GM18858 (cell line): Measurements from ENCODE around the gene XPNPEP2.

Source experiments
- ATAC-seq: cut with Tn5 transposase; IDR thresholded peaks from one replicate; pipeline ENCODE4 v1.9.1; 2021; ENCODE audit not compliant: unreplicated experiment

XPNPEP2 gene

DNA sequence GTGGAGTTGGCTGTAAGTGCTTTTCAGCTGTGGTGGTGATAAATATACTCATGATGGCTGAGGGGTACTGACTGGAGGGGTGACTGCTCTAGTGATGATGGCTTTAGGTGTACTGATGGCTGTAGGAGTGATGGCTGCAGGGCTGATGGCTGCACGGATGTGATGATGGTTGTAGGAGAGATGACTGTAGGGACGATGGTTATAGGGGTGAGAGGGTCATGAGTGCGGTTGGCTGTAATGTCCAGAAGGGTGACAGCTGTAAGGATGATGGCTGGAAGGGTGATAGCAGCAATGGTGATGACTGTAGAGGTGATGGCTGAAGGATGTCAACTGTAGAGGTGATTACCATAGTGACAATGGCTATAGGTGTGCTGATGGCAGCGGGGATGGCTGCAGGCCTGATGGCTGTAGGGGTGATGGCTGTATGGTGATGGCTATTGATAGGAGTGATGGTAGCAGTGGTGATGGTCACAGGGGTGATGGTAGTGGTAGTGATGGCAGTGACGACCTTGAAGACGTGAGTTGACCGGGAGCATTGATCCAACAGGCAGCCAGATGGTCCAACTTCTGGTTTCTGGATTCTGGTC is 40.4 kb downstream of the XPNPEP2 start:
- ATAC-seq = no peak

DNA sequence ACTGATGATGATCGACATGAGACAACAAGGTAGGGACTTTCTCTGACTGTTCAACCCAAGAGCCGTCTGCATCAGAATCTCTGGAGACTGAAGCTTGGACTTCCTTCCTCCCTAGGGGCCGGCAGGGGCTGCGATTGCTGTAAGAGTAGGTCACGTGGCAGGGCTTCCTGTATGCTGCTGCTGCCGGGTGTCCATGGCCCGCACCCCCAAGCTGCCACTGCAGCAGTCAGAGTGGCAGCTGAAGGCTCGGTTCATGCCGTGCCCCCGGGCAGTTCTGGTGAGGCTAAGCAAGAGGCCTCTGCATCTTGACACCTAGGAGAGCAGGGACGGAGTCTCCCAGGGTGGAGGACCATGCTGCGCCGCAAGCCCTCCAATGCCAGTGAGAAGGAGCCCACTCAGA is 41.0 kb downstream of the XPNPEP2 start, which contains the start of gene SASH3:
TSS of gene SASH3 (plus strand) at position 203 of the 400 bp plus-strand sequence. CDS start at position 352, 149 bp downstream.
- ATAC-seq = peak; percentile 21

DNA sequence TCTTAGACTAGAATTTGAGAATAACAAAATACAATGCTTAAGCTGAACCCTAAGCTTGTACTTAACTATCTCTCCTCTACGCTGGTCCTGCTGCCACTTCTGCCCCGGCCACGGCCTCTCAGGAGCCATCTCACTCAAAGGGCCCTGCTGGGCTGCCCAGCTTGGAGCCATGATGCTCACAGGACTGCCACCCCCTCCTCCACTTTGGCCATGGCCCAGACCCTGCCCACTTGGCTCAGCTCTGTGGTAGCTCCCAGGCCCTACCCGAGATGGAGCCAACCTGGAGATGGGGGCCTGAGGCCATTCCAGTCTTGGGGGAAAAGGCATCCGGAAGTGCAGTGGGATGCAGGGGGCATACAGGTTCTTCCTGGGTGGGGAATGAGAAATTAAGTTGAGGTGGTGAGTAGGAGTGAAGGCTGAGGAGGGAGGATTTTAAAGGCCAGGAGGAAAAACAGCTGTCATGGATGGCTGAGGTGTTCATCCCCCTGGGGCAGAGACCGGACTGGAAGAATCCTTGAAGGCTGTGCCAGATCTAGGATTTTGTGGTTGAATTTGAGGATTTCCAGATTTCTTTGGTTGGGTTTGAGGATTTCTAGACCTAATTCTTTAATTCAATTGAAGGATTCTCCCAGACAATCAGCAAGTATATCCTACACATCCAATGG is 41.8 kb downstream of the XPNPEP2 start:
- no peak for ATAC-seq

DNA sequence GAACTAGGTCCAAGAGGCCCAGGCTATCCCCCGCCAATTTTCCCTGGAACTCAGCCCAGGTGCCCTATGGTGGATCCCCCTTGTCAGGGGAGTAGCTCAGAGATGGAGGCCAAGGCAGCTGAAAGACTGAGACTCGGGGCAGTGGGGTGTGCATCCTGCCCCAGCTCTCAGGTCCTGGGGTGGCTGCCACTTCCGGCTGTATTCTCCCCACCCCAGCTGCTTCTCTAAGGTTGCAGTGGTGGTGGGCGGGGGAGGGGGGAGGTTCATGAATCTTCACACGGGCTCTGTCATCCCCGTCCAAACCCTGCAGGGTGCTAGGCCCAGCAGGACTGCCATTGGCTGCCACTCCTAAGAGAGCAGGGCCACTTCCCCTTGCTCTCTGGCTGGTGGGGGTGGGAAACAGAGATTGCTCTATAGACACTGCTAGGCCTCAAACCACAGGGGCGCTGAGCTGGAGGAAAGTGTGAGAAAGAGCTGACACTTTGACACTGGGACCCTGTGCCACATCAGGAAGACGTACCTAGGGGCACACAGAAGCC is 42.4 kb downstream of the XPNPEP2 start:
- peak; percentile 55 for ATAC-seq

DNA sequence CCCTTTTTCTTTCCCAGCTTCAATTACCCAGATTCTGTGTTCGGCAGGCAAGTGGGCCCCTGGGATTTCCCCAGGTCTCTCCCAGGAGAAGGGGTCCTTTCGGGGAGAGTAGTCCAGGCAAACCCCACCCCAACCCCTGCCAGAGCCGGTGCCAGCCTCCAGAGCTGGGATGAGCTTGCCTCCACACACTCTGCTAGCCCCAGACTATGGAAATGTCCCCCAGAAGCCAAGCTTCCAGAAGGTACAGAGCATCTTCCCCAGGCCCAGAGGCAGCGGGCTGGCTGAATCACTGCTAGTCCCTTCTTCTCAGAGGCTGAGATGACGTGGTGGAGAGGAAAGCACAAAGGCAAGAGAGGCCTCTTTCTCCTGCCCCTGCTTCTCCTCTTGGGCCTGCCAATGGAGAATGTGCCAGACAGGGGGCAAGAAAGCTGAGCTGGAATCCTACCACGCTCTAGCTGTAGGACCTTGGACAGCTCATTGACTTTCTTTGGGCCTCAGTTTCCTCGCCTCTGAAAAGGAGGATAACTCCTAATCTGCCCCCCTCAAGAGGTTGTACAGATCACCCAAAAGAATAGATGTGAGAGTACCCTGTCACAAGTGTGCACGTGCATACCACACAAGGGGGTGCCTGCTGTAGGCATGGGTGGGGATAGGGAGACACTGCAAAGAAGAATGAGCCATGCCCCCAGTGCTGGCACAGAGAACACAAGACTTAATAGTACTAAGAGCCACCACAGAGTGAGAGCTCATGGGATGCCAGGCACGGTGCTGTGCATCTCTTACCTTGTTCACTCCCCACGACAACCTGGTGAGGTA is 43.1 kb downstream of the XPNPEP2 start:
- ATAC-seq = no peak

DNA sequence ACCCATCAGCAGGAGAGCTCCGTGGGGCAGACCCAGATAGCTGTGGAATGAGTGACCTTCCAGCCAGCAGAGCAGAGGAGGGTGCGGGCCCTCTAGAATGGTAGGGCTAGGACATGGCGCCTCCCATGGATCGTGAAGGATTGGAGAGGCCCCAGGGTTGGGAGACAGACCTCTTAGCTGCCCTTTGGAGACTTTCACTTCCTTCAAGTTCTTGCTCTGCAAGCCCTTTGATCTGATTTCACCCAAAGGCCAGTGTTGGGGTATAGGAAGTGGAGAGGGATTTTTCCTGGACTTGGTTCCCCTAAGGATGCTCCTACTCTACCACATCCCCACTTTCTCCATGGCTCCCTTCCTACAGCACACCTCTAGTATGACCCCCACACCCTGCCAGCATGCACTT is 43.9 kb downstream of the XPNPEP2 start:
- ATAC-seq = no peak

DNA sequence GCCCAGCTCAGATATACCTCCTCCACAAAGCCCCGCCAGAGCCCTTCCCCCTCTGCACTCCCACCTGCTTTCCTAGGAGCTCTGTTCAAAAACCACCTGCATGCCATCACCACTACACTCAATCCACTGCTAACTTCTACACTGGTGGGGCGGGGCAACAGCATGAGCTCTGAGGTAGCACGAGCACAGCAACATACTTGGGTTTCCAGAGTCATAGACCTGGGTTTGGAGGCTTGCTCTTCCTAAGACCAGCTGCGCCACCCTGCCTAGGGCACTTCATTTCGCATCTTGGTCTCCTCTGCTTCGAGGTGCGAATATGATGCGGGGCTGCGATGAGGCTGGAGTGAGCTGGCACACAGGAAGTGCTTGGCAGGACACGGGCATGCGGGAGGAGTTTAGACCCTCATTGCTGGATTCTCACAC is 44.5 kb downstream of the XPNPEP2 start:
- no peak for ATAC-seq

DNA sequence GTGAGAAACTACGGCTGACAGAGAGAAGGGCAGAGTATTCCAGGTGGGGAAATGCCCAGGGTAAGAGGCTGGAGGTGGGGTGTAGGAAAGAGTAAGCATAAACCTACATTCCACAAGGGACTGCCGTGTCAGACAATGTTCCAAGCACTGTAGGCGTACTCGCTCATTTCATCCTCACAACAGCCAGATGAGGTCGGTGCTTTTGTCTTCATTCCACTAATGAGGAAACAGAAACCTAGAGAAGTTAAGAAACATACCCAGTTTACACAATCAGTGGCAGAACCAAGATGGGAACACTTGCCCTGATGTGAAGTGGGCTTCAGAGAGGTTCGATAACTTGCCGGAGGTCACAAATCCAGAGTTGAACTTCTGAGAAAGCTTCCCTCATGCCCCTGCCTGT is 45.6 kb downstream of the XPNPEP2 start:
- no peak for ATAC-seq

DNA sequence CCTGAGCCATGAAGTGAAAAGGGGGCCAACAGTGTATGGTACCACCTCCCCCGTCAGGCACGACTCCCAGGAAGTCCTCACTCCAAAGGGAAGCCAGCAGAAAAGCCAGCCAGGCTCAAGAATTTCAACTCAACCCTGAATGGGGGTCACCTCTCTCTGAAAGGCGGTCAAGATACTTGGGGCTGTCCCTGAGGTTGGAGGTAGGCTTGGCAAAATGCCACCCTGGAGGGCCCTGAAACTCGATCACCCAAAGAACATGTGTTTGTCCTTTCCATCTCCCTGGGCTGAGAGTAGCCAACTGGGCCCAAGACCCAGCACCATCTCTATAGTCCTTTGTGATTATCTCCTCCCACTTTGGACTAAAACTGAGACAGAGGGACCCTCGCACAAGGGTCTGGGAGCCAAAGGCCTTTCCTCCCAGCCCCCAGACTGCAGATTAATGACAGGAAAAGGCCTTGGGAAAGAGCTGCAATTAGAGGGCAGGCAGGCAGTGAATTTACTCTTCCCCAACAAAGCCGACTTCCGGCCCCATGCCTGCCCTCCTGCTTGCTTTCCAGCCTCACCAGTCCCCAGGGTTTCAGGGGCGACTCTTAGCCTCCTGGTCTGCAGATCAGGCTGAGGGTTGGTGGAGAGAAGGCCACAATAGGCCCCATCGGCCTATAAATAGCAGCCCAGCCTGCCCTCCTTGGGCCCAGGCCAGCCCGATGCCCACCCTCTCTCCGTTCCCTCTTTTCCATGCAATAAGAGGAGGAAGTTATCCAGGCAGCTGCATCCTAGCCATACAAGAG is 46.6 kb downstream of the XPNPEP2 start:
- no peak for ATAC-seq

DNA sequence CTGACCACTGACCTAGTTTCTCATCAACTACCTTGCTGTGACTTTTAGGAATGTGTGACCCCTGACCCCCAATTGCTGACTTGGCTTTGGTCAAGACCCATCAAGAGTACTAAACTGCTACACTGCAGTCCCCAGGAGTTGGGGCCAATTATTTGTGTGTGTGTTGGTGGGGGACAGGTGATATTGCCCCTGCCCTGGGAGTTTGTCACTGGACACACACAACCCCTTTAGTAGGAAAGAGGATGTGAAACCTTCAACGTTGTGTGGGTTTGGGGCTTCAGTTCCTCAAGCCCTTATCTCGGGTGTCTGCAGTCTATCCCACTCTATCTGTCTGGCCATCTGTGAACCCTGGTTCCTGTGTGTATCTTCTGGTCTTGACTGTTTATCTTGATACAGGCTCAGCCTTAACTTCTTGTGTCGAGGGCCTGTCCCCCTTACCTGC is 47.5 kb downstream of the XPNPEP2 start:
- peak; percentile 87 for ATAC-seq

DNA sequence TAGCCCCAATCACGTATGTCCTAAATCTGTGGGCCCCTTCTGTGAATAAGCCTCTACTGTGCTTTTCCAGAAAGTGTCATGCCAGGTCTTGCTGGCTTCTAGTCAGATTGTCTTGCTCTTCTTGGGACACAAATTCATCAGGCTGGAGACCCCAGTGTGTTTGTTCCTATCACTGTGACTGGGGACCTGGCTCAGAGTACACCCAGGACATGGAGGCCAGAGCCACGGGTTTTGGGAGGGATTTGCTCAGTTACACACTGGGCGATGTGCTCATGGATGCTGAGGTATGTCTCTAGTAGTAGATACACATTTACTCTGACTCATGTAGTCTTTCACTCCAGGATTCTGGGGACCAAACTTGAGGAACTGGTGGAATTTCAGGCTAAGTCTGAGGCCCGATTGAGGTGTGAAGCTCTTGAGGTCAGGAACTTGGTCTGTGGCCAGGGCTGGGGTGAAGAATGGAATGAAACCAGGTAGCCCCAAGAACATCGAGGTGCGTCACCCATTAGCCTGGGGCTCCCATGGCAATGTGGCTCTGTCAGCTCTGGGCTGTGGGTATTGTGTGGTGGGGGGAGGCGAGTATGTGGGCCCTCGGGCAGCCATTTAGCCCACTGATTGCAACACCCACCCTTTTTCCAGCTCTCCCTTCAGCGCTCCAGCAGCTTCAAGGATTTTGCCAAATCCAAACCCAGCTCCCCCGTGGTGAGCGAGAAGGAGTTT is 48.7 kb downstream of the XPNPEP2 start:
- ATAC-seq = no peak

DNA sequence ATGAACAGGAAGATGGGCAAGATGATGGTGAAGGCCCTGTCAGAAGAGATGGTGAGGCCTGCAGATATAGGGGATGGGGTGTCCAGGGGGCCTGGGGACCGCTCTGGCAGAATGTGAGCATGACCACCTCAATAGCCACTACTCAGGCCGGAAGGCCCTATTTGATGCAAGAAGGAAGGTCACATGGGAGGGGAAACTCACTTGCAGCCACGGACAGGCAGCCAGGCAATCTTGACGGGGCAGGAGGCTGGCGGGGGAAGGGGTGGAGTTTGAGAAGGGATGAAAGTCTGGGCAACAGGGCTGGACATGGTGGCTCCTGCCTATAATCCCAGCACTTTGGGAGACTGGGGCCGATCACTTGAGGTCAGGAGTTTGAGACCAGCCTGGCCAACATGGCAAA is 49.7 kb downstream of the XPNPEP2 start:
- no peak for ATAC-seq

DNA sequence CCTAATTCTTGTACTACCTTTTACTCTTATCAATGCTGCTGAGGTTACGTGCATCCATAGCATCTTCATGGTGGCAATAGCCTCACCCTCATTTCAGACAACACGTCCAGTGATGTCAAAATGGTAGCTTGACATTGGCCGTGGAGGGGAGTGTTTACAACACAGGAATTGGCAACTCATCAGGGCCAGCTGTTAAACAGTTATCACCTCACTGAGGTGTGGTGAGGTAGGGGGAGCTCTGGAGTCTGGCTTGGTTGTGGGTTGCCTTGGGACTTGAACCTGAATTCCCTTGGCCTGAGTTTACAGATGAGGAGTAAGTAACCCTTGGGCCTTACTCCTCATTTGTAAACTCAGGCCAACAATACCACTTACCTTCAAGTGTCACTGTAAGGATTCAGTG is 51.4 kb downstream of the XPNPEP2 start:
- no peak for ATAC-seq

DNA sequence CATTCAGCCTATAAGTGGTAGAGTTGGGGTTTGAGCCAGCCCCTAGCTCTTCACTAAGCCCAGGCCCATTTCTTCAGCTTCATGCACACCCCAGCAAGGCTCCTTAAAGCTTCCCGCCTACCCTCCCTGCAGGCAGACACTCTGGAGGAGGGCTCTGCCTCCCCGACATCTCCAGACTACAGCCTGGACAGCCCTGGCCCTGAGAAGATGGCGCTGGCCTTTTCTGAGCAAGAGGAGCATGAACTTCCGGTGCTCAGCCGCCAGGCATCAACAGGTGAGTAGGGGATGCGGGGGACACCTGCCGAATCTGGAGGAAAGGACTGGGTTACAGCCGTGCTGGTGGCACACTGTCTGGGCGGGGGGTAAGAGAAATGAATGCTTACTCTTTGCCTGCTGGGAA is 52.0 kb downstream of the XPNPEP2 start:
- no peak for ATAC-seq

DNA sequence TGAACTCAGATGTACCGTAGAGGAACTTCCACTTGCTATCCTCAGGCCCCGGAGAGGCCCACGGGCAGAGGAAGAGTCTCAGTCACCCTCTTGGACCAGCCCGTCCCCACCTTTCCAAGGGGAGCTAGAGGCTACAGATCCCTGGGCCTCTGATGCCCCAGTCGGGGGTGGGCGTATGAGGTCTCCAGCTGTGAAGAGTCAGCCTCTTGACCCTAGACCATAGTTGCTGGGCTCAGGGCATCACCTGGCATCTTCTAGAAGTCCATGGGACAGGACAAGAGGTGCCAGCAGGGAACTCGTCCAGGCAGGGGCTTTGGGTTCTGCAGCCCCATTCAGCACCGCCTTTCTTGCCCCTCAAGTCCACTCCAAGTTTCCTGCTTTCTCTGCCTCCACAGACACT is 52.6 kb downstream of the XPNPEP2 start:
- ATAC-seq = no peak

DNA sequence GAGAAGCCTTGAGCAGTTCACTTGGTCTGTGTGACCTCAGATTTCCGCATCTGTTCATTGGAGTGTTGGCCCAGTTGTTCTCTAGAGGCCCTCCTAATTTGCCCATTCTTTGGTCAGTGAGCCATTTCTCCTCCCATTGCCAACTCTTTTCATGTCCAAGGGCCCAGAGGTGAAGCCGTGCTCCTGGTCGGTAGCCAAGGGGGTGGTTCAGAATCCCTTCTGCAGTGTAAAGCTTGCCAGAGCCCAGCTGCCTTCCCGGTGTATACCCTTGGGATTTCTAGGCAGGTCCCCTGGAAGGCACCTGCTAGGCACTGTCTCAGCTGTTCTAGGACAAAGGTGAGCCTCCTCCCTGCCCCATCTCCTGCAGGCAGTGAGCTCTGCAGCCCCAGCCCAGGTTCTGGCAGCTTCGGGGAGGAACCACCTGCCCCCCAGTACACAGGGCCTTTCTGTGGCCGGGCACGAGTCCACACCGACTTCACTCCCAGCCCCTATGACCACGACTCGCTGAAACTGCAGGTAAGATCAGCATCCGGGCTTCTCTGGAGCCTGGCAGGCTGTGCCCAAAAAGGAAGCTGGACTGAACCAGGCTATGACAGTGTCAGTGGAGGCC is 53.3 kb downstream of the XPNPEP2 start:
- ATAC-seq = no peak

DNA sequence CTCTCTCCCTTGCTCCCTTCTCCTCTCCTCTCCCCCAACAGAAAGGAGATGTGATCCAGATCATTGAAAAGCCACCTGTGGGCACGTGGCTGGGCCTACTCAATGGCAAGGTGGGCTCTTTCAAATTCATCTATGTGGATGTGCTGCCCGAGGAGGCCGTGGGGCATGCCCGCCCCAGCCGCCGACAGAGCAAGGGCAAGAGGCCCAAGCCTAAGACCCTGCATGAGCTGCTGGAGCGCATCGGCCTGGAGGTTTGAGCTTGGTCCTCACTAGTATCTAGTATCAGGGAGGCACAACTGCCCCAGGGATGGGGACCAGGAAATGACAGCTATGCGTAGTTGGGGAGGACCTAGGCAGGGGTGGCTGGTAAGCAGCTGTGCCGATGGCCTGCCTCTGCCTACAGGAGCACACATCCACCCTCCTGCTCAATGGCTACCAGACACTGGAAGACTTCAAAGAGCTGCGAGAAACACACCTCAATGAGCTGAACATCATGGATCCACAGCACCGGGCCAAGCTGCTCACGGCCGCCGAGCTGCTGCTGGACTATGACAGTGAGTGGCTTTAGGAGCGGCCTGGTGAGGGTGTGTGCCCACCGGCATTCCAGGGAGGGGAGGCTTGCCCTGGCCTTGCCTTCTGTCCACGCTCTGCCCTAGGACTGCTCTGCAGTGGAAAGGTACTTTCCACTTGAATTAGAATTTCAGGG is 54.0 kb downstream of the XPNPEP2 start:
- no peak for ATAC-seq

DNA sequence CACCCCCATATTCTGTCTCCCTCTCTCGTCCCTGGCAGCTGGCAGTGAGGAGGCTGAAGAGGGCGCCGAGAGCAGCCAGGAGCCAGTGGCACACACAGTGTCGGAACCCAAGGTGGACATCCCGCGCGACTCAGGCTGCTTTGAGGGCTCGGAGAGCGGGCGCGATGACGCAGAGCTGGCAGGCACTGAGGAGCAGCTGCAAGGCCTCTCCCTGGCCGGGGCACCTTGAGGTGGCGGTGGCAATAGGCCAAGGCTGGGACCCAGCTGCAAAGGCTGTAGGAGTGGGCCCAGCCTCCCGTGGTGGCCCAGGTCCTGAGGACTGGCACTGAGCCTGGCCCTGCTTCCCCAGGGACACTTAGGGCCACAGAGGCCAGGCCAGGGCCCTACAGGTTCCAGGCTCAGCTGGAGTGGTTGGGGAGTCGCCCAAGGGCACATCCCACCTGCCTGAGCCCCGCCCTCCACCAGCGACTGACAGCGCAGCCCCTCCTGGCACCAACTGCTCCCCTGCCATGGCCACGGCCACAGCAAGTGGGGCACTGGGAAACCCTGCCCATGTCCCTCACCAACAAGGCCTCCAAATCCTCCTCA is 54.9 kb downstream of the XPNPEP2 start:
- no peak for ATAC-seq

DNA sequence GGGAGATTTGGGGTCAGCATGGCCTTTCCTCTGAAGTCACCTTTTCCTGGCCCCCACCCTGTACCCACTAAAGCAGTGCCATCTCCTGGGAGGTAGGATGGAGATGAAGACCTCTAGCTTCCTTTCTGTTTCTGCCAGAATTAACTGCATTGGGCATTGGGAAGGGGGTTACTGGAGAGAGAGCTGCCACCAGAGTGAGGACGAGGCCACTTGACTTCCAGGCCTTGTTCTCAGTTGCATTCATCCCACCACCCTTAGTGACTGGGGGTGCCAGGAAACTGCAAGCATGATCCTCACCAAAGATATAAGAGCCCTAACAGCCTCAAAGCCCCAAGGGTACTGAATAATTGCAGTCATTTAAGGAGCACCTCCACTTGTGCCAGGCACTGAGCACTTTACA is 56.8 kb downstream of the XPNPEP2 start:
- no peak for ATAC-seq
